ENCODE data around the gene PDE4D.

- no peak for TF ChIP-seq CTCF (conservative IDR thresholded peaks at IDR 0.05; ENCODE audit: low read depth, low read length)
- no peak for TF ChIP-seq RCOR1 (IDR thresholded peaks at IDR 0.05; ENCODE audit: insufficient replicate concordance, low read length)
- TF ChIP-seq MAZ (IDR thresholded peaks at IDR 0.05; ENCODE audit: borderline replicate concordance, low read depth, low read length) = no peak
- no peak for TF ChIP-seq ELK1 (IDR thresholded peaks at IDR 0.05; ENCODE audit: borderline replicate concordance, low read depth, low read length)
- no peak for TF ChIP-seq FOS (IDR thresholded peaks at IDR 0.05; ENCODE audit: low read depth, low read length)
- no peak for TF ChIP-seq CEBPB (IDR thresholded peaks at IDR 0.05; ENCODE audit: low read depth, low read length)
These were observed 914.4 kb downstream of the PDE4D start for GRCh38 chr5:58979090-58979489.

Data from IMR-90 (cell line).